Right lobe of liver (tissue), 6 donors: ENCODE measurements around the gene MEGF8. TPM values are rescaled to one million over a fixed set of nuclear protein-coding genes. Genes with fewer than 3 reads are reported as not detected.

Experiments
- ATAC-seq, 4 donors: fragments of 200-7000 bp; cut with Tn5 transposase; one replicate each; pipeline ENCODE4 v1.9.1; 2020; ENCODE audit warnings: mild to moderate bottlenecking in 4 of 4, moderate library complexity in 4 of 4
- DNase-seq, 3 donors: peaks; one replicate each; pipeline ENCODE4 v3.0.0-alpha.2; 2020
- H3K27ac ChIP-seq, 3 donors: fragments of 200-600 bp; one replicate each; pipeline ENCODE4 v1.8.0; 2022
- H3K27me3 ChIP-seq, 2 donors: fragments of 200-600 bp; one replicate each; pipeline ENCODE4 v1.8.0; 2022
- H3K36me3 ChIP-seq, 4 donors: fragments of 200-600 bp; sonication (generic) in 1 of 4; one replicate each; pipeline versions ENCODE4 v1.5.1 to v1.8.0; 2017 to 2022; ENCODE audit warnings: control low read depth in 1 of 4
- H3K4me1 ChIP-seq, 4 donors: fragments of 200-600 bp; sonication (generic) in 1 of 4; one replicate each; pipeline versions ENCODE4 v1.5.1 to v1.8.0; 2017 to 2022; ENCODE audit warnings: control low read depth in 1 of 4
- H3K4me3 ChIP-seq, 3 donors: fragments of 200-600 bp; one replicate each; pipeline ENCODE4 v1.8.0; 2022
- H3K9me3 ChIP-seq, 4 donors: fragments of 200-600 bp; sonication (generic) in 1 of 4; one replicate each; pipeline versions ENCODE4 v1.5.1 to v1.8.0; 2017 to 2022; ENCODE audit warnings: control low read depth in 1 of 4
- POLR2A ChIP-seq: fragments of 450-650 bp; IDR thresholded peaks from one replicate; pipeline ENCODE4 v1.6.1; 2017; ENCODE audit warnings: antibody characterized with exemption, mild to moderate bottlenecking
- WGBS: methylation state at CpG from one replicate; pipeline ENCODE4 v1.1.6; 2018; ENCODE audit warnings: low coverage, low lambda C conversion rate; ENCODE audit not compliant: insufficient coverage; ENCODE audit errors: missing lambda C conversion rate; 5-methylcytosine and 5-hydroxymethylcytosine counted together
- intact Hi-C, 2 donors: fragments of 100-400 bp; cut with DNase I; formaldehyde crosslinking; loops; one replicate each; pipeline versions ENCODE4 v1.11.2 to v1.14.1; 2022
- total RNA-seq, 6 experiments: library from RNA; depleted of rRNA in 2 of 6; stranded (reverse); fragments of >200 nt in 2 of 6; fragmentation: NEBNext Ultra II Directional in 3 of 6; extraction: Animal tissue kit (Norgen Biotek cat#: 25700) in 3 of 6; gene quantifications; one replicate each; pipeline versions ENCODE4 v1.1.0 to v1.2.4, GENCODE V29; 2016 to 2023
- TF ChIP-seq, protein P1 (sequence below), 4 donors: fragments of 200-600 bp in 3 of 4; fragments of 450-650 bp in 1 of 4; IDR thresholded peaks; one replicate each; pipeline versions ENCODE4 v1.5.1 to v1.8.0; 2016 to 2022; ENCODE audit warnings: antibody characterized with exemption in 4 of 4, mild to moderate bottlenecking in 2 of 4
- donor health status: DM: no; HTN: yes; CAD: no.
- donor health status: DM: no; HTN: no; CAD: no.
- donor health status: DM: no; HTN: no; CAD: no.
- donor health status: DM: no; HTN: yes; CAD: no.
- donor health status: DM: no; HTN: yes; CAD: no.

Gene MEGF8
- total RNA-seq, 6 experiments from 2014 or later, result 5.5 to 11.0 (median 8.7) TPM

DNA sequence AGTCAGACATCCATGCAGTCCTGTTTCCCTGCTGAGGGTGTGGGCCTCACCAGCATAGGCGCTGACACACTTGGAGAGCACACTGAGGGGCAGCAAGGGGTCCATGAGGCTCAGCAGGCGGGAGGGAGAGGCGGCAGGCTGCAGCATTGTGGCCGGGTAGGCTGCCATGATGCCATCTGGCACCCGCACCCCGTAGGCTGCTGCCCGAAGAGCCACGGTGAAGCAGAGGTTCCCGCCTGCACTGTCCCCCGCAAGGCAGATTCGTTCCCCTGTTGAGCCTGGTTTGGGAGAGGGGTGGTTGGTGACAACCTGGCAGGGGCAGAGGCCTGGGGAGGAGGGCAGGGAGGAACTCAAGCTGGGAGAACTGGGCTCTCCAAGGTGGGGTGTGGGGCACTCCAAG, 80.7 kb downstream of the MEGF8 start:
- no peaks in the 10 kb centered on the region for H3K27me3 ChIP-seq
- no peak overlapping the region for H3K27ac ChIP-seq
- intact Hi-C loops, result loop anchor here in 1 of 2 donors (10.0 kb wide), 1 partner anchor 281 kb away; no protein-coding TSS in a partner anchor
- TF ChIP-seq, protein P1, sequence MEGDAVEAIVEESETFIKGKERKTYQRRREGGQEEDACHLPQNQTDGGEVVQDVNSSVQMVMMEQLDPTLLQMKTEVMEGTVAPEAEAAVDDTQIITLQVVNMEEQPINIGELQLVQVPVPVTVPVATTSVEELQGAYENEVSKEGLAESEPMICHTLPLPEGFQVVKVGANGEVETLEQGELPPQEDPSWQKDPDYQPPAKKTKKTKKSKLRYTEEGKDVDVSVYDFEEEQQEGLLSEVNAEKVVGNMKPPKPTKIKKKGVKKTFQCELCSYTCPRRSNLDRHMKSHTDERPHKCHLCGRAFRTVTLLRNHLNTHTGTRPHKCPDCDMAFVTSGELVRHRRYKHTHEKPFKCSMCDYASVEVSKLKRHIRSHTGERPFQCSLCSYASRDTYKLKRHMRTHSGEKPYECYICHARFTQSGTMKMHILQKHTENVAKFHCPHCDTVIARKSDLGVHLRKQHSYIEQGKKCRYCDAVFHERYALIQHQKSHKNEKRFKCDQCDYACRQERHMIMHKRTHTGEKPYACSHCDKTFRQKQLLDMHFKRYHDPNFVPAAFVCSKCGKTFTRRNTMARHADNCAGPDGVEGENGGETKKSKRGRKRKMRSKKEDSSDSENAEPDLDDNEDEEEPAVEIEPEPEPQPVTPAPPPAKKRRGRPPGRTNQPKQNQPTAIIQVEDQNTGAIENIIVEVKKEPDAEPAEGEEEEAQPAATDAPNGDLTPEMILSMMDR (IDR thresholded peaks at IDR 0.05), result no peak
- TF ChIP-seq POLR2A, result no peak
- no peaks in the 10 kb centered on the region for H3K9me3 ChIP-seq
- ATAC-seq (no peak), DNase-seq (no peak)
- H3K4me1 ChIP-seq, result peaks cover 0 to 12% (median 6%) of the 10 kb centered on the region in 4 donors
- no CpG with 5 or more reads among the region's 11 CpGs for WGBS
- H3K4me3 ChIP-seq, result no peak overlapping the region
- no peaks in the 10 kb centered on the region for H3K36me3 ChIP-seq

- Histone ChIP-seq H3K27ac (no peak overlapping the region), H3K4me3 (no peak overlapping the region), H3K9me3 (no peaks in the 10 kb centered on the region), H3K27me3 (no peaks in the 10 kb centered on the region), H3K4me1 (peaks cover 0 to 12% (median 6%) of the 10 kb centered on the region in 4 donors), H3K36me3 (no peaks in the 10 kb centered on the region)
- intact Hi-C loops, result loop anchor here in 1 of 2 donors (10.0 kb wide), 1 partner anchor 282 kb away; no protein-coding TSS in a partner anchor
- DNase-seq (peak in 1 of 3 donors; percentile 39), ATAC-seq (no peak)
- 89% methylated on average over 5 of the region's 30 CpGs for WGBS
- TF ChIP-seq, protein P1 (IDR thresholded peaks at IDR 0.05), result no peak
- TF ChIP-seq POLR2A, result no peak
Observed at GRCh38 chr19:42407085-42407815, 81.8 kb downstream of the MEGF8 start.

- intact Hi-C loops, result loop anchor here in 1 of 2 donors (10.0 kb wide), 1 partner anchor 283 kb away; no protein-coding TSS in a partner anchor
- TF ChIP-seq POLR2A, result no peak
- TF ChIP-seq, protein P1 (IDR thresholded peaks at IDR 0.05), result no peak
- no peak overlapping the region for H3K27ac ChIP-seq
- no peaks in the 10 kb centered on the region for H3K36me3 ChIP-seq
- H3K27me3 ChIP-seq, result no peaks in the 10 kb centered on the region
- WGBS, result 89% methylated on average over 4 of the region's 10 CpGs
- H3K9me3 ChIP-seq, result no peaks in the 10 kb centered on the region
- peaks cover 0 to 12% (median 6%) of the 10 kb centered on the region in 4 donors for H3K4me1 ChIP-seq
- DNase-seq (no peak), ATAC-seq (no peak)
- no peak overlapping the region for H3K4me3 ChIP-seq
Observed at GRCh38 chr19:42407816-42408175, 82.4 kb downstream of the MEGF8 start.

GRCh38 chr19:42409477-42409876, 84.0 kb downstream of the MEGF8 start:
- TF ChIP-seq, protein P1 (IDR thresholded peaks at IDR 0.05), result no peak
- TF ChIP-seq POLR2A, result no peak
- Histone ChIP-seq H3K27ac (peak overlapping the region in 1 of 3 donors; percentile 24), H3K36me3 (no peaks in the 10 kb centered on the region), H3K4me1 (peaks cover 0 to 12% (median 6%) of the 10 kb centered on the region in 4 donors), H3K9me3 (no peaks in the 10 kb centered on the region), H3K27me3 (no peaks in the 10 kb centered on the region), H3K4me3 (no peak overlapping the region)
- ATAC-seq (peak; percentile 93 to 98 (median 96)), DNase-seq (peak; percentile 87 to 92 (median 89))
- intact Hi-C loops, result loop anchor here in 1 of 2 donors (10.0 kb wide), 1 partner anchor 285 kb away; no protein-coding TSS in a partner anchor
- WGBS, result 20% methylated on average over 1 of the region's 6 CpGs
